ENCODE measurements around the gene BARX1. TPM values are rescaled to one million over a fixed set of nuclear protein-coding genes. Genes with fewer than 3 reads are reported as not detected.

BARX1 gene, protein sequence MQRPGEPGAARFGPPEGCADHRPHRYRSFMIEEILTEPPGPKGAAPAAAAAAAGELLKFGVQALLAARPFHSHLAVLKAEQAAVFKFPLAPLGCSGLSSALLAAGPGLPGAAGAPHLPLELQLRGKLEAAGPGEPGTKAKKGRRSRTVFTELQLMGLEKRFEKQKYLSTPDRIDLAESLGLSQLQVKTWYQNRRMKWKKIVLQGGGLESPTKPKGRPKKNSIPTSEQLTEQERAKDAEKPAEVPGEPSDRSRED
- total RNA-seq (ENCODE audit: low replicate concordance): 0.71 and 11.8 TPM in 2 replicates
- long read RNA-seq: 0 reads

DNA sequence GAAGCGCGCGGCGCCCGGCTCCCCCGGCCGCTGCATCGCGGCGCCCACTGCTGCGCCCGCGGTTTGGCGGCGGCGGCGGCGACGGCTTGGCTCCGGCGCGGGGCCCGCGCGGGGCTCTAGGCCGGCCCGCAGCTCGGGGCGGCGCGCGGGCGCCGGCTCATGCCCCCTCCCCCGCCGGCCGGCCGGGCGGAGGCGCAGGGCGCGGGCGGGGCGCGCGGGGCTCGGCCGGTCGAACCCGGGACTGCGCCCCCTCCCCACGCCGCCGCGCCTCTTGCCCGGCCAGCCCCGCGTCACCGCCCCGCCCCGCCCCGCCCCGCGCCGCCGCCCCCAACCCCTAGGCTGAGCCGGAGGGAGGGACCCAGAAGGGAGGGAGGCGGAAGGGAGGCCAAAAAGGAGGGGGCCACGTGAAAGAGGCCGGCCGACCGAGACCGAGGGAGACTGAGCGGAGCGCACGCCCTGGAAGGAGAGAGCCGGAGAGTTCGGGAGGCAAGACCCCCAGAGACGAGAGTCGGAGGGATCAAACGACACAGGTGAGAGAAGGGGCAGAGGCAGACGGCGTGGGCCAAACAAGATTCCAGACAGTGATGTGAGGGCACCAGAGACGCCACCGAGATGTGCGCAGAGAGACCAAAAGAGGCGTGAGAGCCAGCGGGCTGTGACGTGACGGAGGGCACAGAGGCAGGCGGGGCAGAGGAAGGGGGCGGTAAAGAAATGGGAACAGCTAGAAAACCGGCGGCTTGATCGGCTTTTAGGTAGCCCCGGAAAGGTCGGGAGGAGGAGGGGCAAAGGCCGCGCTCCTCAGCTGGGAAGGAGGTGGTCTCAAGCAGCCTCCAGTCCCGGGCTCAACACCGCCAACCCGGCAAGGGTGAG lies at the start of gene BARX1:
BARX1 (minus strand) TSS at position 245 of the 870 bp plus-strand sequence; CDS start at position 36, 209 bp downstream.
- H3K4me3 Mint-ChIP-seq: peak within 1 kb of the TSS; percentile 91
- peaks cover 4% of the 10 kb centered on the region for H3K9me3 Mint-ChIP-seq
- peaks cover 83% of the 10 kb centered on the region for H3K27me3 Mint-ChIP-seq
- H3K36me3 Mint-ChIP-seq: peaks cover 10% of the 10 kb centered on the region
- DNase-seq (ENCODE audit: extremely low spot score, unreplicated experiment): no peak
- TF ChIP-seq, protein P1, sequence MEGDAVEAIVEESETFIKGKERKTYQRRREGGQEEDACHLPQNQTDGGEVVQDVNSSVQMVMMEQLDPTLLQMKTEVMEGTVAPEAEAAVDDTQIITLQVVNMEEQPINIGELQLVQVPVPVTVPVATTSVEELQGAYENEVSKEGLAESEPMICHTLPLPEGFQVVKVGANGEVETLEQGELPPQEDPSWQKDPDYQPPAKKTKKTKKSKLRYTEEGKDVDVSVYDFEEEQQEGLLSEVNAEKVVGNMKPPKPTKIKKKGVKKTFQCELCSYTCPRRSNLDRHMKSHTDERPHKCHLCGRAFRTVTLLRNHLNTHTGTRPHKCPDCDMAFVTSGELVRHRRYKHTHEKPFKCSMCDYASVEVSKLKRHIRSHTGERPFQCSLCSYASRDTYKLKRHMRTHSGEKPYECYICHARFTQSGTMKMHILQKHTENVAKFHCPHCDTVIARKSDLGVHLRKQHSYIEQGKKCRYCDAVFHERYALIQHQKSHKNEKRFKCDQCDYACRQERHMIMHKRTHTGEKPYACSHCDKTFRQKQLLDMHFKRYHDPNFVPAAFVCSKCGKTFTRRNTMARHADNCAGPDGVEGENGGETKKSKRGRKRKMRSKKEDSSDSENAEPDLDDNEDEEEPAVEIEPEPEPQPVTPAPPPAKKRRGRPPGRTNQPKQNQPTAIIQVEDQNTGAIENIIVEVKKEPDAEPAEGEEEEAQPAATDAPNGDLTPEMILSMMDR (conservative IDR thresholded peaks at IDR 0.05): no peak
- peak within 1 kb of the TSS; percentile 68 for H3K27ac Mint-ChIP-seq
- H3K4me1 Mint-ChIP-seq (ENCODE audit: unreplicated experiment): peaks cover 23% of the 10 kb centered on the region

DNA sequence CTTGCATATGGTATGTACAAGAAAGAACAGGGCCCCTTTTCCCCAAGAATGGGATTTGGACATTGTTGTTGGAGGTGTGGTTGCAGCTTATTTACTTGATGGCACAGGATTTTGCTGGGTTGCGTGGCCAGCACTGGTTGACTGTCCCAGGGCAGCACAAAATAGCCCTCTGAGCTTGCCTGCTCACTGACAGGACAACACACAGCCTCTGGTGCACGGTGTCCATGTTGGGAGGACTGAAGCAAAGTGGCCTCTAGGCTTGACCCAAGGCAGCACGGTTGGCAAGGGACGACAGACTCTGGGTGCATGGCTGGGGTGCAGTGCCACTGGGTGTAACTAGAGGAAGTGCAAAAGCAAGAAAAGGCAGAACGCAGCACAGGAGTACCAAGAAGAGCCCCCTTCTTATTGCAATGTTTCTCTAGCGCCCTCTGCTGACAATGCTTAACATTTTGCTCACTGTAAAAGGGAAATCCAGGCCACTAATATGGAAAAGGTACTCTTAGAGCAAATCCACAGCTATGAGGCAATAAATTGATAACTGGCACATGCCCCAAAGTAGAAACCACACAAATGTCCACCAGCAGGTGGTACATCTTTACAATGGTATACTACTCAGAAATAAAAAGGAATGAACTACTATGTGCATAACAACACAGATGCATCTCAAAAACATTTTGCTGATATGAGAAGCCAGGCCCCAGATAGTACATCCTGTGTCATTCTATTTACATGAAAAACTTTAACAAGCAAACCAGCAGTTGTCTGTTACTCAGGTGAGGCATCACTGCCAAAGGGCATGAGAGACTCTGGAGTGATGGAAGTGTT lies 47.4 kb upstream of the BARX1 start:
- H3K36me3 Mint-ChIP-seq: no peaks in the 10 kb centered on the region
- peaks cover 4% of the 10 kb centered on the region for H3K4me1 Mint-ChIP-seq (ENCODE audit: unreplicated experiment)
- no peak for DNase-seq (ENCODE audit: extremely low spot score, unreplicated experiment)
- peaks cover 29% of the 10 kb centered on the region for H3K27me3 Mint-ChIP-seq
- TF ChIP-seq, protein P1 (conservative IDR thresholded peaks at IDR 0.05): peak; percentile 84
- H3K27ac Mint-ChIP-seq: no peak overlapping the region
- H3K4me3 Mint-ChIP-seq: no peak overlapping the region
- H3K9me3 Mint-ChIP-seq: no peaks in the 10 kb centered on the region

DNA sequence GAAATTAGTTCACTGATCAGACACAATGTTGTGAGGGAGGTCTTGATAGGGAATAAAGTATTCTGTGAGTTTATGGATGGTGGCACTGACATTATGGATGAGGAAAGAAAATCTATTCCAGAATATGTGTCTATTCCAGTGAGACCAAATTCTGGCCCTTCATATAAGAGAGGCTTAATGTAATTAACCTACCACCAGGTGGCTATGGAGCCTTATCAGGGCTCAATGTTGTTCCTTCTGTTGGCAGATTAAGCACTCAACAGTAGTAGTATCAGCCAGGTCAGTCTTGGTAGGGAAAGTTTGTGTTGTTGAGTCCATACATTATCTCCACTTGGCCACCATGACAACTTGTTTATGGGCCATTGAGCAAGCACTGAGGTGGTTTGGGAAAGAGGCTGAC lies 41.7 kb upstream of the BARX1 start:
- Mint-ChIP-seq H3K9me3 (no peaks in the 10 kb centered on the region), H3K27ac (no peak overlapping the region), H3K36me3 (no peaks in the 10 kb centered on the region), H3K27me3 (peaks cover 20% of the 10 kb centered on the region), H3K4me3 (no peak overlapping the region), H3K4me1 (ENCODE audit: unreplicated experiment) (no peaks in the 10 kb centered on the region)
- TF ChIP-seq, protein P1 (conservative IDR thresholded peaks at IDR 0.05): peak; percentile 24
- DNase-seq (ENCODE audit: extremely low spot score, unreplicated experiment): no peak

DNA sequence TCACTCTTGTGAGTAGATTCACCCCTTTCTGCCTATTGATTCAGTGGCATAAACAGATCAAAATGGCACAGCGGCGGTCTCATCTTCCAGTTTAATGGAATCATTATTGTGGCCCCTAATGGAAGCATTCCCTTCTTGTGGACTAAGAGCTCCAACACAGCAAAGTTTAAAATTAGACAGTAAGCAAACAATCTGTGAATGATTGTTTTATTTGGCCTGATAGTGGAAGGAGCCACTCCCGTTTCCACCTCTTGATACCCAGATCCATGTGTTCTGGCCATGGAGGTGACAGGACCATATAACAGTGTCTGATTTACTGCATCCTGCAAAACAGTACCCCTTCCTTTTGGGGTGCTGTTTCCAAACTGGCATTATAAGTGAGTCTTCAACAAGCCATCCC lies 41.2 kb upstream of the BARX1 start:
- Mint-ChIP-seq H3K27me3 (peaks cover 22% of the 10 kb centered on the region), H3K27ac (no peak overlapping the region), H3K9me3 (no peaks in the 10 kb centered on the region), H3K36me3 (no peaks in the 10 kb centered on the region), H3K4me3 (no peak overlapping the region), H3K4me1 (ENCODE audit: unreplicated experiment) (no peaks in the 10 kb centered on the region)
- TF ChIP-seq, protein P1 (conservative IDR thresholded peaks at IDR 0.05): no peak
- no peak for DNase-seq (ENCODE audit: extremely low spot score, unreplicated experiment)

DNA sequence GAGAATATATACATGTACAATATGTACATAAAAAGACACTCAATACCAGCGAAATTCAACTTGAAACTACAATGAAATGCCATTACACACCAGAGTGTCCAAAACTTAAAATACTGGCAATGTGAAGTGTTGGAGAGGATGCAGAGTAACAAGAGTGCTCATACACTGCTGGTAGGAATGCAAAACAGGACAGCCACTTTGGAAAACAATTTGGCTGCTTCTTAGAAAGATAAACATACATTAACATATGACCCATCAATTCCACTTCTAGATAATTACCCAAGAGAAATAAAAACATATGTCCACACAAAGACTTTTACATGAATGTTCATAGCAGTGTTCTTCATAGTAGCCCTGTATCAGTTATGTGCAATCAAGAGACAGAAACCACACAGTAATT lies 39.4 kb upstream of the BARX1 start:
- no peak overlapping the region for H3K27ac Mint-ChIP-seq
- DNase-seq (ENCODE audit: extremely low spot score, unreplicated experiment): no peak
- H3K4me1 Mint-ChIP-seq (ENCODE audit: unreplicated experiment): no peaks in the 10 kb centered on the region
- peaks cover 22% of the 10 kb centered on the region for H3K27me3 Mint-ChIP-seq
- no peaks in the 10 kb centered on the region for H3K9me3 Mint-ChIP-seq
- H3K36me3 Mint-ChIP-seq: no peaks in the 10 kb centered on the region
- H3K4me3 Mint-ChIP-seq: no peak overlapping the region
- TF ChIP-seq, protein P1 (conservative IDR thresholded peaks at IDR 0.05): no peak
